Camera-type eye (tissue), 1 donor: ENCODE results near the gene USP25. TPM values are rescaled to one million over a fixed set of nuclear protein-coding genes. Genes with fewer than 3 reads are reported as not detected.

Experiments
- total RNA-seq: library from RNA; depleted of rRNA; stranded (reverse); fragments of >200 nt; gene quantifications from one replicate; pipeline ENCODE4 v1.2.3, GENCODE V29; 2014

The USP25 gene
- 65.0 TPM for total RNA-seq

GRCh38 chr21:15729674-15730483, at the start of gene USP25:
Gene USP25, plus strand, starts transcription at chr21:15729982. Its CDS starts 412 bp downstream, at chr21:15730394.

